22Rv1 (cell line): Measurements from ENCODE around the gene TREH.

ENCODE experiments used
- H3K27ac ChIP-seq: fragments of 450-650 bp; 2 replicates; pipeline ENCODE4 v1.5.1; 2017
- ZFX ChIP-seq: fragments of 450-650 bp; IDR thresholded peaks from 2 replicates; pipeline ENCODE4 v1.6.1; 2017; ENCODE audit warnings: antibody characterized with exemption, borderline replicate concordance
- TF ChIP-seq, protein P1 (sequence below): fragments of 450-650 bp; IDR thresholded peaks from 2 replicates; pipeline ENCODE4 v1.5.1; 2017; ENCODE audit warnings: mild to moderate bottlenecking

TREH gene

DNA sequence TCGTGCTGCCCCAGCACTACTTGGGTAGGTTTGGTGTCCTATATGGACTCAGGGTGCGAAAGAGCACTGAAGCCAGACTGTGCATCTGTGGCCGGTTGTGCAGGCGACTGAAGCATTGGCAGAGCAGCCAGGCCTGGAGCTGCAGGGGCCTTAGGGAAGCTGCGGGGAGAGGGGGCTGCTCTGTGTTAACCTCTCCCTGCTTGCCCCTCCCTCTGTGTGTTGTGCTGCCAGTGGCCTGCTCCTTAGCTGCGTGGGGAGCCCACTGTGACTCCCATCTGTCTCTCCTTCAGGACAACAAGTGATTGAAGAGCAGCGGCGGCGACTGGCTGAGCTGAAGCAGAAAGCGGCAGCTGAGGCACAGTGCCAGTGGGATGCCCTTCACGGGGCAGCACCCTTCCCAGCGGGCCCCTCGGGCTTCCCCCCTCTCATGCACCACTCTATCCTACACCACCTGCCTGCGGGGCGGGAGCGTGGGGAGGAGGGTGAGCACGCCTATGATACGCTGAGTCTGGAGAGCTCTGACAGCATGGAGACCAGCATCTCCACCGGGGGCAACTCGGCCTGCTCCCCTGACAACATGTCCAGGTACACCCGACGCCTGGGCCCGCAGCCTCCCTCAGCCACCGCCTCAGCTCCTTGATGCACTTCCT, 34.3 kb downstream of the TREH start:
- TF ChIP-seq, protein P1, sequence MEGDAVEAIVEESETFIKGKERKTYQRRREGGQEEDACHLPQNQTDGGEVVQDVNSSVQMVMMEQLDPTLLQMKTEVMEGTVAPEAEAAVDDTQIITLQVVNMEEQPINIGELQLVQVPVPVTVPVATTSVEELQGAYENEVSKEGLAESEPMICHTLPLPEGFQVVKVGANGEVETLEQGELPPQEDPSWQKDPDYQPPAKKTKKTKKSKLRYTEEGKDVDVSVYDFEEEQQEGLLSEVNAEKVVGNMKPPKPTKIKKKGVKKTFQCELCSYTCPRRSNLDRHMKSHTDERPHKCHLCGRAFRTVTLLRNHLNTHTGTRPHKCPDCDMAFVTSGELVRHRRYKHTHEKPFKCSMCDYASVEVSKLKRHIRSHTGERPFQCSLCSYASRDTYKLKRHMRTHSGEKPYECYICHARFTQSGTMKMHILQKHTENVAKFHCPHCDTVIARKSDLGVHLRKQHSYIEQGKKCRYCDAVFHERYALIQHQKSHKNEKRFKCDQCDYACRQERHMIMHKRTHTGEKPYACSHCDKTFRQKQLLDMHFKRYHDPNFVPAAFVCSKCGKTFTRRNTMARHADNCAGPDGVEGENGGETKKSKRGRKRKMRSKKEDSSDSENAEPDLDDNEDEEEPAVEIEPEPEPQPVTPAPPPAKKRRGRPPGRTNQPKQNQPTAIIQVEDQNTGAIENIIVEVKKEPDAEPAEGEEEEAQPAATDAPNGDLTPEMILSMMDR: no peak
- no peak for TF ChIP-seq ZFX

DNA sequence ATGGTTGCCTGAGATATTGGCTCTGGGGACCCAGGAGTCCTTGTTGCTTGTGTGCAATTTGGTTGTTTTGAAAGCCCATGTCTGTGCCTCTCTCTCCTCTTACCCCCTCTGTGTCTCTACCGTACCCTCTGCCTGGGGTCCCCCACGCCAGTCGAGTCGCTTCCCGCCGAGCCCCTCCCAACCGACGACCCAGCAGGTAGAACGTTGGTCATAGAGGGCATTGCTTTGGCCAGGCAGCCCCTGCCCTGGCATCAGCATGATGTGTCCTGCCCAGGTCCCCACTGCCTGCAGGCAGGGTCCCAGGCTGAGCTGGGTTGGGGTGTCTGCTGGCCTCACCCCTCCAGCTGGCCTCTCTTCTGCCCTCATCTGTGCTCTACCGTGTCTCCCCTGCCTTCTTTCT, 35.0 kb downstream of the TREH start:
- H3K27ac ChIP-seq: no peak overlapping the region
- TF ChIP-seq, protein P1: no peak
- no peak for TF ChIP-seq ZFX

More for the DNA sequence above, 34.3 kb downstream of the TREH start:
- H3K27ac ChIP-seq: no peak overlapping the region

DNA sequence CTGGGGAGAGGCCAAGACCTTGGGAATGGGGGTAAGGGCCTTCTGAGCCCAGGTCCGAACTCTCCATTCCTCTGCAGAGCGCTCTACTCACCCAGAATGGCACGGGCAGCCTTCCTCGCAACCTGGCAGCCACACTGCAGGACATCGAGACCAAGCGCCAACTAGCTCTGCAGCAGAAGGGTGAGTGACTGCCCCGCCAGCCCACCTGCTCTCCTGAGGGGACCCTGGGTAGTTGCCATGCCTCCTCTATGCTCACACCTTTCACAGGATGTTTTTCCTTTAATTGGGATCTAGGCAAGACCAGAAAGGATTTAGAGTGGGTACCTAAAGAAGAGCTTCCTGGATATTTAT, 35.5 kb downstream of the TREH start:
- TF ChIP-seq ZFX: no peak
- TF ChIP-seq, protein P1: no peak

DNA sequence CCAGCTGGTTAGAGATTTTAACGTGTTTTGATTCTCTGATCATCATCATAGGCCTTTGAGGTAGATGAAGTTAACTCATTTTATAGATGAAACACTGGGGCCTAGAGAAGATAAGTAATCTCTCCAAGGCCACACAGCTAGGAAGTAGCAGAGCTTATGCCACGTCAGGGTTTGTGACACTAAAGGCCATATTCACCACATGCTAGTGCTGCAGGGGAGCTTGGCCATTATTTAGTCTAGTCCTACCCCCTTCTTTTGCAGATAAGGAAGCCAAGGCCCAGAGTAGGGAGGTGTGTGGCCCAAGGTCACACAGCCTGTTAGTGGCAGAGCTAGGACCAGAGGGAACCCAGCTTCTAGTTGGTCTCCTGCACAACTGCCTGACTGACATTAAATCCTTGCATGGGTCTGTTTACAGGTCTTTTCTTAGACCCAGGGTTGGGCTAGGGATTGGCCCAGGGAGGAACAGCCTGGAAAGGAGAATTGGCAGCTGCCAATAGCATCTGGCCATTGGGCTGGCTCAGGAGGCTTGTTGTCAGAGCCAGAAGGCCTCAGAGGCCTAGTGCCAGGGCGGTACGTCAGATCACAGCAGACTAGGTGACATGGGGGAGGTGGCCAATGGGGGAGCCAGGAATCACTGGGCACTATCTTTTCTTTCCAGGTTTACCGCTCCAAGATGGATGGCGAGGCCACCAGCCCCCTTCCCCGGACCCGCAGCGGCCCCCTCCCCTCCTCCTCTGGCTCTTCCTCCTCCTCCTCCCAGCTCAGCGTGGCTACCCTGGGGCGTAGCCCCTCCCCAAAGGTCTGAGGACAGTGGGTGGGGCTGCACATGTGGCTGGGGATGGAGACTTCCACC, 36.1 kb downstream of the TREH start:
- H3K27ac ChIP-seq: no peak overlapping the region
- TF ChIP-seq, protein P1: no peak
- no peak for TF ChIP-seq ZFX

More for the DNA sequence above, 35.5 kb downstream of the TREH start:
- H3K27ac ChIP-seq: no peak overlapping the region

DNA sequence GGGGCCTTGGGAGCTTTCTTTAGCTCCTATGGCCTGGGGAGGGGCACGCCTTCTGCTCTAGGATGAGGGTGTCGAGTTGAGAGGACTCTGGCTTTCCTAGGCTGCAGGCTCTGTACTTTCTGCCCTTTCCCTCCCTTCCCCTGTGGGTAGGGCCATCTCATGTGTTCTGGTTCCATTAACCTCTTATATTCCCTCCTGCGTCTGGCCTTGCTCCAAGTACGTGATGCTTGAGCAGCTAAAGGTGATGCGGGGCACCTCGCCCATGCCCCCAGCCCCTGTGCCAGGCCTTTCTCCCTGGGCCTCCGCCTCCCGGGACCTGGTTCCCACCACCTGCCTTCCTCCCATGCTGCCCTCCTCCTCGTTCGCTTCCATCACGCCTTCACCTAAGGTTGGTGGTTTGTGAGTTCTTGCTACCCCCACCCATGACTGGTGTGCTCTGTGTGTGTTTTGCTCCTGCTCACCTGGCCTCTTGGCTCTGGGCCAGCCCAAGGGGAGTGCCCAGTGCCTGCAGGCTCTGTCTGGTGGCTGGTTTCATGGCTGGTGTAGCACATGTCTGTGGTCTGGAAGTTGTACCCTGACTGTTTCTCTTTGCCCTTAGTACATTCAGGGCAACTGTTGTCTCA, 37.9 kb downstream of the TREH start:
- H3K27ac ChIP-seq: no peak overlapping the region
- TF ChIP-seq, protein P1: no peak
- TF ChIP-seq ZFX: no peak

DNA sequence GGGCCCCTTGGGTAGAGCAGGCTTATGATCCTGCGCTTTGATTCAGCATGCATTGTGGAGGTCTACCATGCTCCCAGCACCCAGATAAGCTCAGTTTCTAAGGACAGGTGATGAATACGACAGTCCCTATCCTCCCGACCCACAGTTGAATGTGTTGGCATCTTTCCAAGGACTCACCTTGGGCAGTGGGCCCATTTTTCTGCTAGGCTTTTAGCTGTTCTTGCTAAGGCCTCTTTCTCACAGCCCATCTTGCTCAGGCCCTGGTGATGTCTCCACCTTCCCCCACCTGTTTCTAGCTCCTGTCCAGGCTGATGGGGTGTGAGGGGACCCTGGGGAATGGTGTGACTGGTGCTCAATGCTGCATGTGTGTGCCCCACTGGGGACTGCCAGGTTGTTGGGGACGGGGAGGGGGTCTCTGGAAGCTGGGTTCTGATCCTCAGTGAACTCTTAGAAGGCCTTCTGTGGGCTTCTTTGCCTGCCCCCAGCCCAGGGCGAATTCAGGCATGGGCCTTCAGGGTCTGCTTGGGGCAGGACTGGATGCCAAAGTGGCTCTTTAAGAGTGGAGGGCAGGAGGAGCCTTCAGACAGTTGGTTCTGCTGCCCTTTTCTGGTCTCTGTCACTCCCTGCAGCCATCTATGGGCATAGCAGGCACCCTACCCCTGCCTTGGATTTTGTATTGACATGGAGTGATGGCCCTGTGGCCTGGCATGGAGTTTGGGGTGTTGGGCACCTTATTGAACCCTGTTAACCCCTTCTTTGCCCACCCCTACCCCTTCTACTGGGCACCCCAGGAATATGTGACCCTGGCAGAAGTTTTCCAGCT, 38.9 kb downstream of the TREH start:
- no peak overlapping the region for H3K27ac ChIP-seq
- TF ChIP-seq, protein P1: peak; percentile 10; the same call in 1 of the 2 replicates
- no peak for TF ChIP-seq ZFX
